ENCODE results near the gene UBE2L3.

GRCh38 chr22:21666786-21667185 lies 99.3 kb downstream of the UBE2L3 start:
- TF ChIP-seq CTCF (IDR thresholded peaks at IDR 0.05) = no peak
- no peak for TF ChIP-seq POLR2A (IDR thresholded peaks at IDR 0.05)

All from gastroesophageal sphincter (tissue), 3 donors.